Adrenal gland (tissue), 5 donors: ENCODE measurements around the gene INPP4B.

Experiments
- CTCF ChIP-seq, 6 experiments: fragments of 450-650 bp in 4 of 6; fragments of 200-600 bp in 2 of 6; sonication (generic) in 1 of 6; IDR thresholded peaks; 1 replicate in 5 of 6; 2 replicates in 1 of 6; pipeline versions ENCODE4 v1.5.1 to v1.8.0; 2016 to 2021; ENCODE audit warnings: antibody characterized with exemption in 6 of 6, mild to moderate bottlenecking in 2 of 6, moderate library complexity in 1 of 6
- POLR2A ChIP-seq, 2 donors: fragments of 450-650 bp; IDR thresholded peaks; one replicate each; pipeline ENCODE4 v1.6.1; 2017; ENCODE audit warnings: antibody characterized with exemption in 2 of 2, mild to moderate bottlenecking in 2 of 2, moderate library complexity in 1 of 2
- donor health status: DM: no; HTN: no; CAD: no.

- no peak for TF ChIP-seq CTCF (IDR thresholded peaks at IDR 0.05)
- no peak for TF ChIP-seq POLR2A (IDR thresholded peaks at IDR 0.05)
Observed at GRCh38 chr4:141995056-141995455, 851.0 kb downstream of the INPP4B start.
